Left ventricle myocardium superior (tissue), 1 donor: ENCODE data around the gene MYO1C. TPM values are rescaled to one million over a fixed set of nuclear protein-coding genes. Genes with fewer than 3 reads are reported as not detected.

Experiments used
- total RNA-seq: library from RNA; stranded (reverse); fragmentation: NEBNext Ultra II Directional; extraction: Animal tissue kit (Norgen Biotek cat#: 25700); gene quantifications from one replicate; pipeline ENCODE4 v1.2.1, GENCODE V29; 2021
- donor health status: DM: no; HTN: yes; CAD: no; lungs with severe emphysema.

Gene MYO1C
- total RNA-seq, 1 donor from 2014 or later, result 200 TPM

Other genes with a start within 250 kb of the MYO1C start
- not detected for gene BHLHA9, start 222.2 kb downstream of the MYO1C start, total RNA-seq
- gene TRARG1, start 213.0 kb downstream of the MYO1C start, total RNA-seq, result 0.79 TPM
- gene YWHAE, start 92.5 kb downstream of the MYO1C start, total RNA-seq, result 620 TPM
- gene CRK, start 36.5 kb downstream of the MYO1C start, total RNA-seq, result 37.9 TPM
- 39.1 TPM for gene INPP5K, start 23.9 kb upstream of the MYO1C start, total RNA-seq
- gene PITPNA, start 70.1 kb upstream of the MYO1C start, total RNA-seq, result 52.6 TPM
- gene SLC43A2, start 136.1 kb upstream of the MYO1C start, total RNA-seq, result 3.1 TPM
- 13.1 TPM for gene SCARF1, start 153.0 kb upstream of the MYO1C start, total RNA-seq
- gene RILP, start 157.2 kb upstream of the MYO1C start, total RNA-seq, result 81.4 TPM
- gene PRPF8, start 192.2 kb upstream of the MYO1C start, total RNA-seq, result 135 TPM
- gene TLCD2, start 217.7 kb upstream of the MYO1C start, total RNA-seq, result 1.7 TPM
- gene WDR81, start 232.0 kb upstream of the MYO1C start, total RNA-seq, result 7.6 TPM